Heart right ventricle (tissue), 16 donors: ENCODE measurements around the gene MED26. TPM values are rescaled to one million over a fixed set of nuclear protein-coding genes. Genes with fewer than 3 reads are reported as not detected.
A peak's percentile ranks its signal among the peaks of the same experiment; 100 is the strongest.
"Not testable (repeated sequence)": the region's sequence is repeated elsewhere in the genome, so short reads cannot be mapped to it uniquely, and the experiment has no call there.

Source experiments
- ATAC-seq, 8 donors: fragments of 200-7000 bp; cut with Tn5 transposase; one replicate each; pipeline ENCODE4 v1.9.1; 2020; ENCODE audit warnings: mild to moderate bottlenecking in 8 of 8, moderate library complexity in 8 of 8, moderate number of reproducible peaks in 1 of 8
- DNase-seq, 2 donors: peaks; one replicate each; pipeline ENCODE4 v3.0.0-alpha.2; 2020
- H3K27ac ChIP-seq, 10 donors: fragments of 200-600 bp; sonication (generic) in 2 of 10; one replicate each; pipeline versions ENCODE4 v1.5.0 to v1.8.0; 2020 to 2022; ENCODE audit warnings: mild to moderate bottlenecking in 3 of 10
- H3K27me3 ChIP-seq, 7 donors: fragments of 200-600 bp; one replicate each; pipeline ENCODE4 v1.8.0; 2021 to 2022; ENCODE audit warnings: mild to moderate bottlenecking in 2 of 7
- H3K36me3 ChIP-seq, 9 donors: fragments of 200-600 bp; sonication (generic) in 1 of 9; one replicate each; pipeline versions ENCODE4 v1.5.0 to v1.8.0; 2020 to 2022; ENCODE audit warnings: mild to moderate bottlenecking in 2 of 9
- H3K4me1 ChIP-seq, 9 donors: fragments of 200-600 bp; sonication (generic) in 1 of 9; one replicate each; pipeline versions ENCODE4 v1.5.0 to v1.8.0; 2020 to 2022; ENCODE audit warnings: mild to moderate bottlenecking in 4 of 9
- H3K4me3 ChIP-seq, 10 donors: fragments of 200-600 bp; sonication (generic) in 2 of 10; one replicate each; pipeline versions ENCODE4 v1.5.0 to v1.8.0; 2020 to 2022; ENCODE audit warnings: mild to moderate bottlenecking in 7 of 10, moderate library complexity in 2 of 10
- H3K9me3 ChIP-seq, 11 donors: fragments of 200-600 bp in 10 of 11; sonication (generic) in 2 of 11; one replicate each; pipeline versions ENCODE4 v1.5.0 to v1.8.0; 2013 to 2022; ENCODE audit warnings: mild to moderate bottlenecking in 2 of 11, control low read depth in 1 of 11, moderate library complexity in 1 of 11
- CTCF ChIP-seq, 9 donors: fragments of 200-600 bp; sonication (generic) in 2 of 9; IDR thresholded peaks; one replicate each; pipeline versions ENCODE4 v1.5.0 to v1.8.0; 2021 to 2022; ENCODE audit warnings: antibody characterized with exemption in 9 of 9, mild to moderate bottlenecking in 5 of 9, moderate library complexity in 1 of 9
- WGBS, 2 donors: extraction: QIAGEN DNeasy Blood & Tissue Kit; methylation state at CpG; one replicate each; pipeline ENCODE4 v1.1.7; 2013; ENCODE audit warnings: inconsistent platforms in 1 of 2; 5-methylcytosine and 5-hydroxymethylcytosine counted together
- intact Hi-C, 10 donors: fragments of 100-400 bp; cut with DNase I; formaldehyde crosslinking; loops; one replicate each; pipeline versions ENCODE4 v1.11.1 to v1.14.2; 2022
- polyA plus RNA-seq, 2 donors: library from polyadenylated mRNA; stranded (reverse); fragments of 200-250 nt; gene quantifications; one replicate each; pipeline ENCODE4 v1.2.3, GENCODE V29; 2013
- total RNA-seq, 10 donors: library from RNA; stranded (reverse); fragmentation: NEBNext Ultra II Directional in 3 of 10; extraction: Animal tissue kit (Norgen Biotek cat#: 25700) in 3 of 10; gene quantifications; one replicate each; pipeline versions ENCODE4 v1.2.1 to v1.2.4, GENCODE V29; 2021 to 2023
- donor health status: Arrhythmogenic right ventricular cardiomyopathy.
- donor health status: ischemic (EF 13 %, LVEDD 7.1; RV severe dilation, severe dysfunction).
- donor health status: healthy with polysubstance abuse.
- donor health status: DM: no; HTN: yes; CAD: no.
- donor health status: DM: no; HTN: no; CAD: no.
- donor health status: ischemic (EF 25% LVEDD 6.9; RV normal size, moderate dysfunction).
- donor health status: ischemic (EF 25% LVEDD 5.7; RV mildly dilated, moderate dysfunction).
- donor health status: healthy.
- donor health status: DM: yes; HTN: yes; CAD: no.
- donor health status: Ischemic cardiomyopathy.
- donor health status: ischemic (EF 35%, LVEDD 5.7; RV mildly dilated, moderate dysfunction).
- donor health status: nonischemic (EF 11% LVEDD 7.7; RV severe dilation, severe dysfunction).
- donor health status: DM: yes; HTN: yes; CAD: no.
- donor health status: PGD.
- donor health status: ischemic (EF 29% LVEDD 5.4; RV normal size, mild dysfunction).
- donor health status: nonischemic (EF 23%, LVEDD 6.1; RV moderate dilation, normal function).

Gene MED26
- total and polyA plus RNA-seq, 12 donors = 3.3 to 6.9 (median 4.6) TPM

- WGBS, 2 donors = 85 to 93% methylated on average over 3 of the region's 3 CpGs
- Histone ChIP-seq H3K27me3 (no peaks in the 10 kb centered on the region), H3K9me3 (no peaks in the 10 kb centered on the region), H3K4me3 (no peak overlapping the region), H3K36me3 (peaks cover 0 to 17% (median 0%) of the 10 kb centered on the region in 9 donors), H3K27ac (no peak overlapping the region), H3K4me1 (peaks cover 0 to 19% (median 4%) of the 10 kb centered on the region in 9 donors)
- DNase-seq = no peak
- intact Hi-C loops = no loop called here
- no peak for ATAC-seq
- TF ChIP-seq CTCF (IDR thresholded peaks at IDR 0.05) = no peak
Observed at GRCh38 chr19:16673231-16673630, 45.2 kb upstream of the MED26 start.

- DNase-seq (peak; percentile 40 to 55), ATAC-seq (peak; percentile 78 to 96 (median 90))
- Histone ChIP-seq H3K27me3 (no peaks in the 10 kb centered on the region), H3K9me3 (no peaks in the 10 kb centered on the region), H3K4me1 (peaks cover 0 to 14% (median 4%) of the 10 kb centered on the region in 9 donors), H3K27ac (peak overlapping the region in 8 of 10 donors; percentile 46 to 88 (median 77)), H3K36me3 (peaks cover 0 to 14% (median 0%) of the 10 kb centered on the region in 9 donors), H3K4me3 (no peak overlapping the region)
- 48 to 73% methylated on average over 12 of the region's 12 CpGs for WGBS, 2 donors
- intact Hi-C loops = no loop called here
- no peak for TF ChIP-seq CTCF (IDR thresholded peaks at IDR 0.05)
Observed at GRCh38 chr19:16671652-16672274, 43.8 kb upstream of the MED26 start.

GRCh38 chr19:16670291-16670690 lies 42.3 kb upstream of the MED26 start:
- H3K4me1 ChIP-seq = peaks cover 0 to 14% (median 4%) of the 10 kb centered on the region in 9 donors
- ATAC-seq (no peak), DNase-seq (no peak)
- H3K27ac ChIP-seq = no peak overlapping the region
- intact Hi-C loops = no loop called here
- peaks cover 0 to 28% (median 0%) of the 10 kb centered on the region in 9 donors for H3K36me3 ChIP-seq
- H3K9me3 ChIP-seq = no peaks in the 10 kb centered on the region
- H3K4me3 ChIP-seq = no peak overlapping the region
- no peaks in the 10 kb centered on the region for H3K27me3 ChIP-seq
- no peak for TF ChIP-seq CTCF (IDR thresholded peaks at IDR 0.05)
- 92 to 95% methylated on average over 13 of the region's 13 CpGs for WGBS, 2 donors

- ATAC-seq, H3K9me3 ChIP-seq, H3K4me3 ChIP-seq, intact Hi-C loops, DNase-seq, H3K27ac ChIP-seq, H3K27me3 ChIP-seq: not testable (repeated sequence)
- Histone ChIP-seq H3K36me3 (peaks cover 0 to 22% (median 0%) of the 10 kb centered on the region in 9 donors), H3K4me1 (peaks cover 0 to 25% (median 12%) of the 10 kb centered on the region in 9 donors)
- 99 to 100% methylated on average over 4 of the region's 4 CpGs for WGBS, 2 donors
Observed at GRCh38 chr19:16668702-16669101, 40.7 kb upstream of the MED26 start.

- no peak for ATAC-seq
Observed at GRCh38 chr19:16668176-16668575, 40.2 kb upstream of the MED26 start.

More at GRCh38 chr19:16668176-16668575, 40.2 kb upstream of the MED26 start:
- Histone ChIP-seq H3K27ac (no peak overlapping the region), H3K36me3 (peaks cover 0 to 22% (median 0%) of the 10 kb centered on the region in 9 donors), H3K27me3 (no peaks in the 10 kb centered on the region), H3K4me1 (peaks cover 0 to 27% (median 18%) of the 10 kb centered on the region in 9 donors), H3K4me3 (no peak overlapping the region), H3K9me3 (no peaks in the 10 kb centered on the region)
- intact Hi-C loops = no loop called here
- 93 to 94% methylated on average over 5 of the region's 5 CpGs for WGBS, 2 donors
- no peak for TF ChIP-seq CTCF (IDR thresholded peaks at IDR 0.05)
- no peak for DNase-seq
